ENCODE data around the gene RAD23B. TPM values are rescaled to one million over a fixed set of nuclear protein-coding genes. Genes with fewer than 3 reads are reported as not detected.

RAD23B gene
- total RNA-seq, 2 donors from 2014 or later, result 94.7 to 94.8 TPM

- H3K27ac Mint-ChIP-seq, result no peak overlapping the region
- peaks cover 4 to 15% of the 10 kb centered on the region in 2 donors for H3K27me3 Mint-ChIP-seq
- H3K4me3 Mint-ChIP-seq, result no peak overlapping the region
- no peaks in the 10 kb centered on the region for H3K9me3 Mint-ChIP-seq
- peaks cover 7 to 10% of the 10 kb centered on the region in 2 donors for H3K4me1 Mint-ChIP-seq (ENCODE audit: low read depth in 2 of 2)
- DNase-seq (ENCODE audit: low spot score), result no peak
- no peaks in the 10 kb centered on the region for H3K36me3 Mint-ChIP-seq
- ATAC-seq, result no peak
Observed at GRCh38 chr9:107275530-107275929, 7.5 kb upstream of the RAD23B start.

GRCh38 chr9:107276966-107277710 lies 5.9 kb upstream of the RAD23B start:
- Mint-ChIP-seq H3K9me3 (no peaks in the 10 kb centered on the region), H3K36me3 (no peaks in the 10 kb centered on the region), H3K4me3 (no peak overlapping the region), H3K4me1 (ENCODE audit: low read depth in 2 of 2) (peaks cover 17 to 20% of the 10 kb centered on the region in 2 donors), H3K27ac (no peak overlapping the region), H3K27me3 (peaks cover 4 to 15% of the 10 kb centered on the region in 2 donors)
- no peak for DNase-seq (ENCODE audit: low spot score)
- ATAC-seq, result no peak

- no peak for ATAC-seq
- Mint-ChIP-seq H3K9me3 (no peaks in the 10 kb centered on the region), H3K36me3 (no peaks in the 10 kb centered on the region), H3K27ac (no peak overlapping the region), H3K4me3 (no peak overlapping the region), H3K27me3 (peaks cover 4 to 15% of the 10 kb centered on the region in 2 donors), H3K4me1 (ENCODE audit: low read depth in 2 of 2) (peaks cover 22 to 23% of the 10 kb centered on the region in 2 donors)
- no peak for DNase-seq (ENCODE audit: low spot score)
Observed at GRCh38 chr9:107277801-107278200, 5.3 kb upstream of the RAD23B start.

GRCh38 chr9:107279086-107279485 lies 4.0 kb upstream of the RAD23B start:
- no peaks in the 10 kb centered on the region for H3K9me3 Mint-ChIP-seq

GRCh38 chr9:107280543-107280942 lies 2.5 kb upstream of the RAD23B start:
- ATAC-seq (no peak), DNase-seq (ENCODE audit: low spot score) (no peak)
- Mint-ChIP-seq H3K4me1 (ENCODE audit: low read depth in 2 of 2) (peaks cover 25 to 33% of the 10 kb centered on the region in 2 donors), H3K4me3 (peak overlapping the region; percentile 94), H3K27ac (peak overlapping the region; percentile 2 to 78), H3K27me3 (peaks cover under 1 to 2% of the 10 kb centered on the region in 2 donors), H3K36me3 (no peaks in the 10 kb centered on the region), H3K9me3 (no peaks in the 10 kb centered on the region)

More at GRCh38 chr9:107279086-107279485, 4.0 kb upstream of the RAD23B start:
- no peak overlapping the region for H3K4me3 Mint-ChIP-seq
- DNase-seq (ENCODE audit: low spot score), result no peak
- no peak overlapping the region for H3K27ac Mint-ChIP-seq
- H3K27me3 Mint-ChIP-seq, result peaks cover 4 to 9% of the 10 kb centered on the region in 2 donors
- H3K36me3 Mint-ChIP-seq, result no peaks in the 10 kb centered on the region
- H3K4me1 Mint-ChIP-seq (ENCODE audit: low read depth in 2 of 2), result peaks cover 19 to 22% of the 10 kb centered on the region in 2 donors
- ATAC-seq, result no peak

- Mint-ChIP-seq H3K9me3 (no peaks in the 10 kb centered on the region), H3K4me3 (peak overlapping the region; percentile 94), H3K27ac (peak overlapping the region; percentile 2 to 78), H3K36me3 (no peaks in the 10 kb centered on the region), H3K27me3 (no peaks in the 10 kb centered on the region), H3K4me1 (ENCODE audit: low read depth in 2 of 2) (peaks cover 29 to 39% of the 10 kb centered on the region in 2 donors)
- no peak for ATAC-seq
- DNase-seq (ENCODE audit: low spot score), result no peak
Observed at GRCh38 chr9:107281184-107281583, 1.9 kb upstream of the RAD23B start.

- peak overlapping the region; percentile 78 to 90 for H3K27ac Mint-ChIP-seq
- H3K36me3 Mint-ChIP-seq, result no peaks in the 10 kb centered on the region
- ATAC-seq (no peak), DNase-seq (ENCODE audit: low spot score) (no peak)
- H3K4me3 Mint-ChIP-seq, result peak overlapping the region; percentile 94
- no peaks in the 10 kb centered on the region for H3K27me3 Mint-ChIP-seq
- H3K4me1 Mint-ChIP-seq (ENCODE audit: low read depth in 2 of 2), result peaks cover 33 to 45% of the 10 kb centered on the region in 2 donors
- H3K9me3 Mint-ChIP-seq, result no peaks in the 10 kb centered on the region
Observed at GRCh38 chr9:107281922-107282667, 984 bp upstream of the RAD23B start.

- Mint-ChIP-seq H3K9me3 (no peaks in the 10 kb centered on the region), H3K4me3 (peak overlapping the region; percentile 94), H3K27me3 (no peaks in the 10 kb centered on the region), H3K36me3 (no peaks in the 10 kb centered on the region), H3K27ac (peak overlapping the region; percentile 78 to 90), H3K4me1 (ENCODE audit: low read depth in 2 of 2) (peaks cover 37 to 51% of the 10 kb centered on the region in 2 donors)
- peak; percentile 71 for DNase-seq (ENCODE audit: low spot score)
- peak; percentile 48 to 55 for ATAC-seq
Observed at GRCh38 chr9:107283623-107284616, 841 bp downstream of the RAD23B start.

- no peaks in the 10 kb centered on the region for H3K36me3 Mint-ChIP-seq
- no peaks in the 10 kb centered on the region for H3K9me3 Mint-ChIP-seq
- ATAC-seq (no peak), DNase-seq (ENCODE audit: low spot score) (no peak)
- H3K4me3 Mint-ChIP-seq, result peak overlapping the region; percentile 94
- peak overlapping the region; percentile 78 to 90 for H3K27ac Mint-ChIP-seq
- H3K27me3 Mint-ChIP-seq, result no peaks in the 10 kb centered on the region
- peaks cover 44 to 58% of the 10 kb centered on the region in 2 donors for H3K4me1 Mint-ChIP-seq (ENCODE audit: low read depth in 2 of 2)
Observed at GRCh38 chr9:107284636-107285035, 1.6 kb downstream of the RAD23B start.

GRCh38 chr9:107285286-107285685 lies 2.2 kb downstream of the RAD23B start:
- Mint-ChIP-seq H3K36me3 (no peaks in the 10 kb centered on the region), H3K9me3 (no peaks in the 10 kb centered on the region), H3K4me3 (peak overlapping the region; percentile 94), H3K27me3 (no peaks in the 10 kb centered on the region), H3K4me1 (ENCODE audit: low read depth in 2 of 2) (peaks cover 50 to 64% of the 10 kb centered on the region in 2 donors), H3K27ac (peak overlapping the region; percentile 78 to 90)
- DNase-seq (ENCODE audit: low spot score) (no peak), ATAC-seq (no peak)

GRCh38 chr9:107286057-107286456 lies 3.0 kb downstream of the RAD23B start:
- H3K27ac Mint-ChIP-seq, result peak overlapping the region; percentile 78 to 90
- peak overlapping the region; percentile 94 for H3K4me3 Mint-ChIP-seq
- DNase-seq (ENCODE audit: low spot score), result no peak
- H3K27me3 Mint-ChIP-seq, result no peaks in the 10 kb centered on the region
- peaks cover 44 to 60% of the 10 kb centered on the region in 2 donors for H3K4me1 Mint-ChIP-seq (ENCODE audit: low read depth in 2 of 2)
- ATAC-seq, result no peak
- H3K36me3 Mint-ChIP-seq, result no peaks in the 10 kb centered on the region
- H3K9me3 Mint-ChIP-seq, result no peaks in the 10 kb centered on the region

GRCh38 chr9:107288701-107289100 lies 5.6 kb downstream of the RAD23B start:
- H3K27ac Mint-ChIP-seq, result peak overlapping the region in 1 of 2 donors; percentile 8

GRCh38 chr9:107290619-107291018 lies 7.5 kb downstream of the RAD23B start:
- Mint-ChIP-seq H3K36me3 (no peaks in the 10 kb centered on the region), H3K9me3 (no peaks in the 10 kb centered on the region), H3K4me3 (no peak overlapping the region), H3K27ac (no peak overlapping the region), H3K4me1 (ENCODE audit: low read depth in 2 of 2) (peaks cover 53 to 63% of the 10 kb centered on the region in 2 donors), H3K27me3 (no peaks in the 10 kb centered on the region)
- ATAC-seq (no peak), DNase-seq (ENCODE audit: low spot score) (no peak)

More at GRCh38 chr9:107288701-107289100, 5.6 kb downstream of the RAD23B start:
- Mint-ChIP-seq H3K36me3 (no peaks in the 10 kb centered on the region), H3K27me3 (no peaks in the 10 kb centered on the region), H3K9me3 (no peaks in the 10 kb centered on the region), H3K4me1 (ENCODE audit: low read depth in 2 of 2) (peaks cover 41 to 55% of the 10 kb centered on the region in 2 donors), H3K4me3 (no peak overlapping the region)
- no peak for ATAC-seq
- DNase-seq (ENCODE audit: low spot score), result no peak
